OCI-LY3 (cell line): ENCODE results near the gene ABO.

Experiments used
- EZH2phosphoT487 ChIP-seq: fragments of 200-600 bp; shearing (Covaris generic); IDR thresholded peaks from 2 replicates; pipeline ENCODE4 v1.6.1; 2018; ENCODE audit warnings: antibody characterized with exemption, mixed run types, low read depth
- TF ChIP-seq, protein P1 (sequence below): fragments of 200-600, 300-600 bp; sonication (generic); IDR thresholded peaks from 2 replicates; pipeline ENCODE4 v1.5.1; 2014; ENCODE audit warnings: antibody characterized with exemption, low read length, low read depth

DNA sequence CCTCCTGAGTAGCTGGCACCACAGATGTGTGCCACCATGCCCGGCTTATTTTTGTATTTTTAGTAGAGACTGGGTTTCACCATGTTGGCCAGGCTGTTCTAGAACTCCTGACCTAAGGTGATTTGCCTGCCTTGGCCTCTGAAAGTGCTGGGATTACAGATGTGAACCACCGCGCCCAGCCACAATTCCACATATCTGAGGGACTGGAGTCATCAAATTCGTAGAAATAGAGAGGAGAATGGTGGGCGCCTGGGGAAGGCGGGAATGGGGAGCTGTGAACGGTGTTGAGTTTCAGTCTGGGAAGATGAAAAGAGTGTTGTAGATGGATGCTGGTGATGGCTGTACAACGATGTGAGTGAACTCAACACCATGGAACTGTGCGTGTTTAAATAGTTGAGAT, 1.9 kb upstream of the ABO start:
- TF ChIP-seq, protein P1, sequence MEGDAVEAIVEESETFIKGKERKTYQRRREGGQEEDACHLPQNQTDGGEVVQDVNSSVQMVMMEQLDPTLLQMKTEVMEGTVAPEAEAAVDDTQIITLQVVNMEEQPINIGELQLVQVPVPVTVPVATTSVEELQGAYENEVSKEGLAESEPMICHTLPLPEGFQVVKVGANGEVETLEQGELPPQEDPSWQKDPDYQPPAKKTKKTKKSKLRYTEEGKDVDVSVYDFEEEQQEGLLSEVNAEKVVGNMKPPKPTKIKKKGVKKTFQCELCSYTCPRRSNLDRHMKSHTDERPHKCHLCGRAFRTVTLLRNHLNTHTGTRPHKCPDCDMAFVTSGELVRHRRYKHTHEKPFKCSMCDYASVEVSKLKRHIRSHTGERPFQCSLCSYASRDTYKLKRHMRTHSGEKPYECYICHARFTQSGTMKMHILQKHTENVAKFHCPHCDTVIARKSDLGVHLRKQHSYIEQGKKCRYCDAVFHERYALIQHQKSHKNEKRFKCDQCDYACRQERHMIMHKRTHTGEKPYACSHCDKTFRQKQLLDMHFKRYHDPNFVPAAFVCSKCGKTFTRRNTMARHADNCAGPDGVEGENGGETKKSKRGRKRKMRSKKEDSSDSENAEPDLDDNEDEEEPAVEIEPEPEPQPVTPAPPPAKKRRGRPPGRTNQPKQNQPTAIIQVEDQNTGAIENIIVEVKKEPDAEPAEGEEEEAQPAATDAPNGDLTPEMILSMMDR, result no peak
- no peak for TF ChIP-seq EZH2phosphoT487
